ENCODE measurements around the gene DPF3.

GRCh38 chr14:72758993-72759392 lies 134.9 kb downstream of the DPF3 start:
- TF ChIP-seq CTCF (IDR thresholded peaks at IDR 0.05) (no peak), POLR2A (IDR thresholded peaks at IDR 0.05) (no peak)

All from esophagus squamous epithelium (tissue), 4 donors.